SK-N-SH treated with all-trans-retinoic acid at 6 μM for 48 hours (cell line): ENCODE results near the gene XCR1.

Source experiments
- ATAC-seq: fragments of 200-7000 bp; cut with Tn5 transposase; 3 replicates; pipeline ENCODE4 v1.9.1; 2020; ENCODE audit warnings: mild to moderate bottlenecking, moderate library complexity
- ARNTL ChIP-seq: fragments of 450-650 bp; formaldehyde crosslinking; IDR thresholded peaks from 2 replicates; pipeline ENCODE4 v1.5.0; 2020; ENCODE audit warnings: low read depth, mild to moderate bottlenecking, moderate library complexity, borderline replicate concordance
- BACH2 ChIP-seq: fragments of 250-450 bp; sonication (Bioruptor Pico); IDR thresholded peaks from 2 replicates; pipeline ENCODE4 v1.9.0; 2021; ENCODE audit warnings: mild to moderate bottlenecking, borderline replicate concordance
- CSDC2 ChIP-seq: fragments of 250-450 bp; sonication (Bioruptor Pico); IDR thresholded peaks from 2 replicates; pipeline ENCODE4 v1.5.0; 2020; ENCODE audit warnings: mild to moderate bottlenecking, moderate library complexity
- ESRRG ChIP-seq: fragments of 250-450 bp; sonication (Bioruptor Pico); IDR thresholded peaks from 2 replicates; pipeline ENCODE4 v1.6.1; 2021; ENCODE audit warnings: mild to moderate bottlenecking
- GLIS3 ChIP-seq: fragments of 250-450 bp; sonication (Bioruptor Pico); IDR thresholded peaks from 2 replicates; pipeline ENCODE4 v1.5.0; 2020; ENCODE audit warnings: mild to moderate bottlenecking, moderate library complexity
- ISL1 ChIP-seq: fragments of 250-450 bp; sonication (Bioruptor Pico); IDR thresholded peaks from 2 replicates; pipeline ENCODE4 v2.1.2; 2022; ENCODE audit warnings: mild to moderate bottlenecking, moderate library complexity
- PPARA ChIP-seq: fragments of 250-450 bp; sonication (Bioruptor Pico); IDR thresholded peaks from 2 replicates; pipeline ENCODE4 v1.5.0; 2020; ENCODE audit warnings: mild to moderate bottlenecking, borderline replicate concordance
- RARB ChIP-seq: fragments of 250-450 bp; sonication (Bioruptor Pico); IDR thresholded peaks from 2 replicates; pipeline ENCODE4 v1.8.0; 2021; ENCODE audit warnings: mild to moderate bottlenecking, moderate library complexity
- SNAI2 ChIP-seq: fragments of 250-450 bp; sonication (Bioruptor Pico); IDR thresholded peaks from 2 replicates; pipeline ENCODE4 v1.5.0; 2020; ENCODE audit warnings: mild to moderate bottlenecking, moderate library complexity
- TCF4 ChIP-seq: fragments of 250-450 bp; sonication (Bioruptor Pico); IDR thresholded peaks from 2 replicates; pipeline ENCODE4 v1.8.0; 2021; ENCODE audit warnings: mild to moderate bottlenecking, moderate library complexity, borderline replicate concordance
- TOX ChIP-seq: fragments of 250-450 bp; sonication (Bioruptor Pico); IDR thresholded peaks from 2 replicates; pipeline ENCODE4 v1.8.0; 2021; ENCODE audit warnings: mild to moderate bottlenecking, moderate library complexity, borderline replicate concordance
- ZC3H10 ChIP-seq: fragments of 250-450 bp; sonication (Bioruptor Pico); IDR thresholded peaks from 2 replicates; pipeline ENCODE4 v1.5.1; 2021; ENCODE audit warnings: mild to moderate bottlenecking, moderate library complexity
- ZFP3 ChIP-seq: fragments of 250-450 bp; sonication (Bioruptor Pico); IDR thresholded peaks from 2 replicates; pipeline ENCODE4 v1.5.0; 2020; ENCODE audit warnings: mild to moderate bottlenecking, moderate library complexity
- ZFP30 ChIP-seq: fragments of 450-650 bp; formaldehyde crosslinking; IDR thresholded peaks from 2 replicates; pipeline ENCODE4 v1.5.0; 2022; ENCODE audit warnings: mild to moderate bottlenecking, moderate library complexity
- ZNF565 ChIP-seq: fragments of 450-650 bp; formaldehyde crosslinking; conservative IDR thresholded peaks from 2 replicates; pipeline ENCODE4 v1.5.0; 2020; ENCODE audit warnings: low read depth, mild to moderate bottlenecking, moderate library complexity
- ZNF70 ChIP-seq: fragments of 450-650 bp; formaldehyde crosslinking; IDR thresholded peaks from 2 replicates; pipeline ENCODE4 v1.5.0; 2020; ENCODE audit warnings: mild to moderate bottlenecking, moderate library complexity
- ZNF8 ChIP-seq: fragments of 450-650 bp; formaldehyde crosslinking; IDR thresholded peaks from 2 replicates; pipeline ENCODE4 v1.5.0; 2020; ENCODE audit warnings: mild to moderate bottlenecking, moderate library complexity
- TF ChIP-seq, protein P1 (sequence below): fragments of 250-450 bp; sonication (Bioruptor Pico); IDR thresholded peaks from 2 replicates; pipeline ENCODE4 v1.8.0; 2020; ENCODE audit warnings: mild to moderate bottlenecking, moderate library complexity, borderline replicate concordance
- TF ChIP-seq, protein P2 (sequence below): fragments of 250-450 bp; sonication (Bioruptor Pico); IDR thresholded peaks from 2 replicates; pipeline ENCODE4 v1.8.0; 2021; ENCODE audit warnings: low read depth, mild to moderate bottlenecking, moderate library complexity, borderline replicate concordance
- TF ChIP-seq, protein P3 (sequence below): fragments of 250-450 bp; sonication (Bioruptor Pico); IDR thresholded peaks from 2 replicates; pipeline ENCODE4 v1.5.0; 2020; ENCODE audit warnings: mild to moderate bottlenecking, moderate library complexity
- TF ChIP-seq, protein P4 (sequence below): fragments of 250-450 bp; sonication (Bioruptor Pico); IDR thresholded peaks from 2 replicates; pipeline ENCODE4 v1.5.1; 2020; ENCODE audit warnings: low read depth, mild to moderate bottlenecking, moderate library complexity

The XCR1 gene

DNA sequence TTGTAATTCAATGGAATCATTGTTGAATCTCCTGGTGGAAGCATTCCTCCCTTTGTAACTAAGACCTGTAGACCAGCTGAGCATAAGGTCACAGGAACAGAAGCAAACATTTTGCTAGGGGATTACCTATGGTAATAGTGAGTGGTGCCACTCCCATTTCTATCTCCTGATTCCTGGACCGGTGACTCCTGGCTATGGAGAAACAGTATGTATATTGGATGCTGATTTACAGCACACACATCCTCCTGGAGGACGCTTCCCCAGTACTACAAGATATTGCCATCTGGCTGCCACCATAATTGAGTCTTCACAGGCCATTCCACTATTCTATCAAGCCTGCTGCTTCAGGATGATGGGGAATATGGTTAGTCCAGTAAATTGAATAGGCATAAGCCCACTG is 33.3 kb upstream of the XCR1 start:
- TF ChIP-seq ZC3H10 (CRISPR knock-in tag) (no peak), TCF4 (CRISPR knock-in tag) (no peak), ZNF565 (no peak), SNAI2 (CRISPR knock-in tag) (no peak), ISL1 (no peak), GLIS3 (CRISPR knock-in tag) (no peak), ZFP3 (CRISPR knock-in tag) (no peak)
- TF ChIP-seq, protein P1, sequence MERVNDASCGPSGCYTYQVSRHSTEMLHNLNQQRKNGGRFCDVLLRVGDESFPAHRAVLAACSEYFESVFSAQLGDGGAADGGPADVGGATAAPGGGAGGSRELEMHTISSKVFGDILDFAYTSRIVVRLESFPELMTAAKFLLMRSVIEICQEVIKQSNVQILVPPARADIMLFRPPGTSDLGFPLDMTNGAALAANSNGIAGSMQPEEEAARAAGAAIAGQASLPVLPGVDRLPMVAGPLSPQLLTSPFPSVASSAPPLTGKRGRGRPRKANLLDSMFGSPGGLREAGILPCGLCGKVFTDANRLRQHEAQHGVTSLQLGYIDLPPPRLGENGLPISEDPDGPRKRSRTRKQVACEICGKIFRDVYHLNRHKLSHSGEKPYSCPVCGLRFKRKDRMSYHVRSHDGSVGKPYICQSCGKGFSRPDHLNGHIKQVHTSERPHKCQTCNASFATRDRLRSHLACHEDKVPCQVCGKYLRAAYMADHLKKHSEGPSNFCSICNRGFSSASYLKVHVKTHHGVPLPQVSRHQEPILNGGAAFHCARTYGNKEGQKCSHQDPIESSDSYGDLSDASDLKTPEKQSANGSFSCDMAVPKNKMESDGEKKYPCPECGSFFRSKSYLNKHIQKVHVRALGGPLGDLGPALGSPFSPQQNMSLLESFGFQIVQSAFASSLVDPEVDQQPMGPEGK (CRISPR knock-in tag): no peak
- TF ChIP-seq, protein P2, sequence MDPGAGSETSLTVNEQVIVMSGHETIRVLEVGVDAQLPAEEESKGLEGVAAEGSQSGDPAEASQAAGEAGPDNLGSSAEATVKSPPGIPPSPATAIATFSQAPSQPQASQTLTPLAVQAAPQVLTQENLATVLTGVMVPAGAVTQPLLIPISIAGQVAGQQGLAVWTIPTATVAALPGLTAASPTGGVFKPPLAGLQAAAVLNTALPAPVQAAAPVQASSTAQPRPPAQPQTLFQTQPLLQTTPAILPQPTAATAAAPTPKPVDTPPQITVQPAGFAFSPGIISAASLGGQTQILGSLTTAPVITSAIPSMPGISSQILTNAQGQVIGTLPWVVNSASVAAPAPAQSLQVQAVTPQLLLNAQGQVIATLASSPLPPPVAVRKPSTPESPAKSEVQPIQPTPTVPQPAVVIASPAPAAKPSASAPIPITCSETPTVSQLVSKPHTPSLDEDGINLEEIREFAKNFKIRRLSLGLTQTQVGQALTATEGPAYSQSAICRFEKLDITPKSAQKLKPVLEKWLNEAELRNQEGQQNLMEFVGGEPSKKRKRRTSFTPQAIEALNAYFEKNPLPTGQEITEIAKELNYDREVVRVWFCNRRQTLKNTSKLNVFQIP (CRISPR knock-in tag): no peak

DNA sequence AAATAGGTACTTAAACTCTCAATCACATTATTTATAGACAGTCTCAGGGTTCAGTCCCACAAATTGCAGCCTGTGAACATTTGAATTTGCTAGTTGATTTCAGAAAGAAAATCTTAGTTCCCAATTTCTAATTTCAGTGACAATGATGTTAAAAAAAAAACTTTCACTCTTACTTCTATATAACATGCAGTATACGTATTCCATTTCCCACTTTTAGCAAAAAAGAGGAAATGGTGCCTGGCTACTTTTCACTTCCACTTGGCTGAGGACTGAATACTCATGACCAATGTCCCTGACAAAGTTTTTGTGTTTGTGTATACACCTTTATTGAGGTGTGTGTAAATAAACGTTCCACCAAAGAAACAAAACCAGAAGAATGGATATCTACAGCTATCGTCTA is 32.1 kb upstream of the XCR1 start:
- ATAC-seq: no peak
- no peak for TF ChIP-seq ZNF70 (CRISPR knock-in tag)
- TF ChIP-seq GLIS3 (CRISPR knock-in tag): no peak
- TF ChIP-seq, protein P1 (CRISPR knock-in tag): no peak
- no peak for TF ChIP-seq TOX
- TF ChIP-seq, protein P3, sequence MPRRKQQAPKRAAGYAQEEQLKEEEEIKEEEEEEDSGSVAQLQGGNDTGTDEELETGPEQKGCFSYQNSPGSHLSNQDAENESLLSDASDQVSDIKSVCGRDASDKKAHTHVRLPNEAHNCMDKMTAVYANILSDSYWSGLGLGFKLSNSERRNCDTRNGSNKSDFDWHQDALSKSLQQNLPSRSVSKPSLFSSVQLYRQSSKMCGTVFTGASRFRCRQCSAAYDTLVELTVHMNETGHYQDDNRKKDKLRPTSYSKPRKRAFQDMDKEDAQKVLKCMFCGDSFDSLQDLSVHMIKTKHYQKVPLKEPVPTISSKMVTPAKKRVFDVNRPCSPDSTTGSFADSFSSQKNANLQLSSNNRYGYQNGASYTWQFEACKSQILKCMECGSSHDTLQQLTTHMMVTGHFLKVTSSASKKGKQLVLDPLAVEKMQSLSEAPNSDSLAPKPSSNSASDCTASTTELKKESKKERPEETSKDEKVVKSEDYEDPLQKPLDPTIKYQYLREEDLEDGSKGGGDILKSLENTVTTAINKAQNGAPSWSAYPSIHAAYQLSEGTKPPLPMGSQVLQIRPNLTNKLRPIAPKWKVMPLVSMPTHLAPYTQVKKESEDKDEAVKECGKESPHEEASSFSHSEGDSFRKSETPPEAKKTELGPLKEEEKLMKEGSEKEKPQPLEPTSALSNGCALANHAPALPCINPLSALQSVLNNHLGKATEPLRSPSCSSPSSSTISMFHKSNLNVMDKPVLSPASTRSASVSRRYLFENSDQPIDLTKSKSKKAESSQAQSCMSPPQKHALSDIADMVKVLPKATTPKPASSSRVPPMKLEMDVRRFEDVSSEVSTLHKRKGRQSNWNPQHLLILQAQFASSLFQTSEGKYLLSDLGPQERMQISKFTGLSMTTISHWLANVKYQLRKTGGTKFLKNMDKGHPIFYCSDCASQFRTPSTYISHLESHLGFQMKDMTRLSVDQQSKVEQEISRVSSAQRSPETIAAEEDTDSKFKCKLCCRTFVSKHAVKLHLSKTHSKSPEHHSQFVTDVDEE (CRISPR knock-in tag): no peak
- no peak for TF ChIP-seq ESRRG (CRISPR knock-in tag)
- no peak for TF ChIP-seq ARNTL (CRISPR knock-in tag)
- no peak for TF ChIP-seq ZFP3 (CRISPR knock-in tag)
- TF ChIP-seq, protein P2 (CRISPR knock-in tag): no peak
- TF ChIP-seq ZFP30 (CRISPR knock-in tag): no peak
- TF ChIP-seq, protein P4, sequence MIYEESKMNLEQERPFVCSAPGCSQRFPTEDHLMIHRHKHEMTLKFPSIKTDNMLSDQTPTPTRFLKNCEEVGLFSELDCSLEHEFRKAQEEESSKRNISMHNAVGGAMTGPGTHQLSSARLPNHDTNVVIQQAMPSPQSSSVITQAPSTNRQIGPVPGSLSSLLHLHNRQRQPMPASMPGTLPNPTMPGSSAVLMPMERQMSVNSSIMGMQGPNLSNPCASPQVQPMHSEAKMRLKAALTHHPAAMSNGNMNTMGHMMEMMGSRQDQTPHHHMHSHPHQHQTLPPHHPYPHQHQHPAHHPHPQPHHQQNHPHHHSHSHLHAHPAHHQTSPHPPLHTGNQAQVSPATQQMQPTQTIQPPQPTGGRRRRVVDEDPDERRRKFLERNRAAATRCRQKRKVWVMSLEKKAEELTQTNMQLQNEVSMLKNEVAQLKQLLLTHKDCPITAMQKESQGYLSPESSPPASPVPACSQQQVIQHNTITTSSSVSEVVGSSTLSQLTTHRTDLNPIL (CRISPR knock-in tag): no peak
- TF ChIP-seq SNAI2 (CRISPR knock-in tag): no peak
- no peak for TF ChIP-seq PPARA (CRISPR knock-in tag)
- no peak for TF ChIP-seq ZNF565
- TF ChIP-seq BACH2 (CRISPR knock-in tag): no peak
- TF ChIP-seq ZC3H10 (CRISPR knock-in tag): no peak

More for the DNA sequence above, 33.3 kb upstream of the XCR1 start:
- ATAC-seq: no peak

DNA sequence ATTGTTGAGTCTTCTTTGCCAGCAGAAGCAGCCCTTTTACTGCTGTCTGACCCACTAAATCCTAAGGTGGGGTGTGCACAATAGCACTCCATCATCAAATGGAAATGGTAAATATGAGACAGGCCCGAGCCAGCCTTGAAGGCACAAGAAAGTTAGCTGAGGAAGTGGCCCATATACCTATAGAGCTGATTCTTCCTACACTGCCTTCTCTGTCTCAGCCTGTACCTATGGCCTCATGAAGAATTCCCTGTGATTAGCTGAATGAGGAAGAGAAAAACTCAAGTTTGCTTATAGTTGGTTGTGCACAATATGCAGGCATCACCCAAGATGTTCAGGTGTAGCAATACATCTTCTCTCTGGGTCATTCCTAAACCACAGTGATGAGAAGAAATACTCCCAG is 31.7 kb upstream of the XCR1 start:
- no peak for ATAC-seq
- TF ChIP-seq ESRRG (CRISPR knock-in tag) (no peak), CSDC2 (no peak), ZFP30 (CRISPR knock-in tag) (no peak), GLIS3 (CRISPR knock-in tag) (no peak), ZNF70 (CRISPR knock-in tag) (no peak), ZNF8 (CRISPR knock-in tag) (no peak), ZFP3 (CRISPR knock-in tag) (no peak), ISL1 (no peak), RARB (CRISPR knock-in tag) (no peak)
- TF ChIP-seq, protein P1 (CRISPR knock-in tag): no peak
- TF ChIP-seq, protein P3 (CRISPR knock-in tag): no peak
